HG02943 (cell line): ENCODE results near the gene NRL.

Experiments
- ATAC-seq: cut with Tn5 transposase; IDR thresholded peaks from one replicate; pipeline ENCODE4 v1.9.1; 2021; ENCODE audit warnings: mild to moderate bottlenecking, low read depth, moderate library complexity; ENCODE audit not compliant: unreplicated experiment

The NRL gene

GRCh38 chr14:24100982-24101494 lies 13.7 kb downstream of the NRL start:
- ATAC-seq, result no peak

GRCh38 chr14:24100197-24100981 lies 14.4 kb downstream of the NRL start:
- ATAC-seq, result no peak

- ATAC-seq, result no peak
Measured at GRCh38 chr14:24098927-24099813, 15.6 kb downstream of the NRL start.

- ATAC-seq, result no peak
Measured at GRCh38 chr14:24098229-24098926, 16.4 kb downstream of the NRL start.

- no peak for ATAC-seq
Measured at GRCh38 chr14:24096545-24097181, 18.1 kb downstream of the NRL start.

GRCh38 chr14:24095271-24096068 lies 19.3 kb downstream of the NRL start:
- ATAC-seq, result peak; percentile 67

- no peak for ATAC-seq
Measured at GRCh38 chr14:24094841-24095270, 19.9 kb downstream of the NRL start.

GRCh38 chr14:24093901-24094840 lies 20.6 kb downstream of the NRL start, which contains the start of gene PCK2:
PCK2 (plus strand) TSS chr14:24094311; CDS start chr14:24094406, 95 bp downstream.
- ATAC-seq, result peak; percentile 48

GRCh38 chr14:24093207-24093900 lies 21.4 kb downstream of the NRL start:
- no peak for ATAC-seq

GRCh38 chr14:24092505-24093206 lies 22.1 kb downstream of the NRL start:
- no peak for ATAC-seq

- ATAC-seq, result no peak
Measured at GRCh38 chr14:24092110-24092504, 22.6 kb downstream of the NRL start.

- no peak for ATAC-seq
Measured at GRCh38 chr14:24089890-24090289, 24.9 kb downstream of the NRL start.

- ATAC-seq, result no peak
Measured at GRCh38 chr14:24088095-24088494, 26.7 kb downstream of the NRL start.

GRCh38 chr14:24087004-24087403 lies 27.7 kb downstream of the NRL start:
- no peak for ATAC-seq

GRCh38 chr14:24086193-24086955 lies 28.4 kb downstream of the NRL start:
- ATAC-seq, result no peak

GRCh38 chr14:24085215-24085614 lies 29.5 kb downstream of the NRL start:
- no peak for ATAC-seq
